HG02970 (cell line): ENCODE results near the gene INPP5A.

Source experiments
- ATAC-seq: cut with Tn5 transposase; IDR thresholded peaks from one replicate; pipeline ENCODE4 v1.9.1; 2021; ENCODE audit warnings: mild to moderate bottlenecking, moderate library complexity, moderate number of reproducible peaks; ENCODE audit not compliant: unreplicated experiment, low FRiP score

The INPP5A gene

DNA sequence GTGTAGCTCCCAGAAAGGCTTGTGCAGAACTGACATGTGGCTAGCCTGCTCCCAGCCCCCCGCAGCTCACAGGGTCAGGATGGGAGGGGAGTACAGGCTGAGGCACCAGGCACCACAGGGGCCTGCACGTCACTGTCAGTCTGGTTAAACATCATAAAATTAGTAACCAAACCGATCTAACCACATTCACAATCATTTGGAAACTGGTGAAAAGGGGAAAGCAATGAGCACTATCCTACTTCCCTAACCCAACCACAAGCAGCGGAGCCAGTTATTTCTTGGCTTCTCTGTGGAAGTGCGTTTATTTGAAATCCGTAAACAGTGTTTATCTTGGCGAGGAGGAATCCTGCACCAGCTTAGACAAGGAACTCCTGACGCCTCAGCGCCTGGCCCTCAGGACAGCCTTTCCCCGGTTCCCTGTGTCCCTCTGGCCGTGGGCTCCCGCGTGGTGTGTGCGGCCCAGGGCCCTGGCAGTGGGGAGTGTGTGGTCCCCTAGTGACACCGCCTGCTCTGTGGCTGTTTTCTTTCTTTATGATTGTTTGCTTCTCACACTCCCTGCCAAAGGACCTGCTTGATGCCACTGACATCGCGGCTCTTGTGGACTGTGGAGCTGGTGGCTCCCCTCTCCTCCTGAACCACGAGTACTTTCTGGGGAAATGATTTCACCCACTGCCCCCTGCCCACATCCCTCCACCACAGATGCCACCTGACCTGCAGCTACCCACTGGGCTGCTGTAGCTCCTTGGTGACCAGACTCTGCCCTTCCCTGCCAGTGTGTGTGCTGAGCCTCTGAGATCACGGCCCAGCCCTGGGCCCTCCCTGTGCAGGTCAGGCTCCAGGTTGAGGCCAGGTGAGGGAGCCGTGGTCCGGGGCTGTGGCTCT lies 38.0 kb downstream of the INPP5A start:
- ATAC-seq, result peak; percentile 29

DNA sequence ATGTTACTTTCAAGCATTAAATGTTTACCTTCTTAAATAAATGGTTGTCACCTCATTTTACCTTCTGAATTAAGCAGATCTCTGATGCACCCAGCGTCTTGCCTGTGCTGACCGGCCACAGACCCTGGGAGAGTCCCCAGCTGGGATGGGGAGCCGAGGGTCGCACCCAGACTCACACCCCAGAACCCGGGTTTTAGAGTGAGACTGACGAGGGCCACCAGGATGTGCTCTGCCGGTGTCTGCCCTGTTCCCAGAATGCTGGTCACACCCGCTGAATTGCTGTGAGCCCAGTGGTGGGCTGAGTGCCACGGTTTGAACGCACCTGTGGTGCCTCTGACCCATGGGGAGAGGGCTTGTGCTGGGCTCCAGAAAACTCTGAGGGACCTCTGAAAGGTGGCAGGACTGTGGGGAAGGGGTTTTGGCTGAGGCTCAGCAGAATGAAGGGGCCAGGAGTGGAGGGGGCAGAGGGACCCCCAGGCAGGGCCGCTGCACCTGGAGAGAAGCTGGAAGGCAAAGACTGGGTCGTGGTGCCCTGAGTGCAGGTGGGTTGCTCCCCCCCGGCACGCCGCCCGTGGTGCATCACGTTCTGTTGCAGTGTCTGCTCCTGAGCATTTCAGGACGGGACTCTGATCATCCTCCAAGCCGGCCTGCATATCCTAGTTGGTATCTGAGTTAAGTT lies 39.2 kb downstream of the INPP5A start:
- ATAC-seq, result no peak

DNA sequence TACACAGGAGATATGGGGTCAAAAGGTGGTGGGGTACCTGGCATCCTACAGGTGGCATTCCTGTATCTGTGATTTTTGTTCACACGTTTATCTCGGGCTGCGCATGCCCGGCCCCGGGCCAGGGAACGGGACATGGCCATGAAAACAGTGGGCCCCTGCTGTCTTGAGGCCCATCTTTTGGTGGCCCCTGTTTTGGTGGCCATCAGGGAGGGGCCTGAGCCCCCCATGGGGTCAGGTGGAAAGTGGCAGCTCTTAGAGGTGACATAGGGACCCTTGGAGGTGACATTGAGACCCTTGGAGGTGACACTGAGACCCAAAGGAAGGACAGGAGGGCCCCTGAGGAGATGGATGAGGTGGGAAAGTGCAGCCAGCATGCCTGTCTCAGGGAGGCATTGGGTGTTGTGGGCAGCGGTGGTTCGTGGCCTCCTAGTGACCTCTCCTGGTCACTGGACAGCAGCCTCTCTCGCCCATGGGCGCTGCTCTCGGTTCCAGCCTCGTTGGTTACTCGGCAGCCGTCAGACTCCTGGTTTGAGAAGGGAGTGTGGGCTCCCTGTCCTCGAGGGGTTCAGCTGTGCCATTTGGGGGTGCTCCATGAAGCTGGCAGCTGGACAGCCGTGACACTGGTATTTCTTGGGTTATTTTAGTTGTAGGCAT lies 39.9 kb downstream of the INPP5A start:
- no peak for ATAC-seq

DNA sequence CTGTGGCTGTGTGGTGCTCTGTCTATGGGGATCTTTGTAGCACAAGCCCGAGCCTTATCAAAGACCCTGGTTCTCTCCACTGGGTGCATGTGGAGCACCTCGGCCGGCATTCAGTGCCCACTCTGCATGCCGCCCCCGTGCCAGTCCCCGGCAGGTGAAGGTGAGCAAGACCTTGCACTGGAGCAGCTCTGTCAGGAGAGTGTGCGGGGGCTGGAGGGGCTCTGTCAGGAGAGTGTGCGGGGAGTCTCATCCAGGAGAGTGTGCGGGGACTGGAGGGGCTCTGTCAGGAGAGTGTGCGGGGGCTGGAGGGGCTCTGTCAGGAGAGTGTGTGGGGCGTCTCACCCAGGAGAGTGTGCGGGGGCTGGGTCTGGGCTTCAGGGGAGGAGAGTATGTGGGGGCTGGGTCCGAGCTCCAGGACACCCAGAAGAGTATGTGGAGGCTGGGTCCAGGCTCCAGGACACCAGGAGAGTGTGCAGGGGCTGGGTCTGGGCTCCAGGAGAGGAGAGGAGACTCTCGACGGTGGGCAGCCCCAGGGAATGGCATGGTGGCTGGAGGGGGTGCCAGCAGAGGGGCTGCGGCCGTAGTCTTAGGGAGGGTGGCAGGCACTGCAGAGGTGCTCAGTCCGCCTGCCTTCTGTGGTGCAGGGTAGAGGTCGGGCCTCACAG lies 40.8 kb downstream of the INPP5A start:
- ATAC-seq, result no peak

DNA sequence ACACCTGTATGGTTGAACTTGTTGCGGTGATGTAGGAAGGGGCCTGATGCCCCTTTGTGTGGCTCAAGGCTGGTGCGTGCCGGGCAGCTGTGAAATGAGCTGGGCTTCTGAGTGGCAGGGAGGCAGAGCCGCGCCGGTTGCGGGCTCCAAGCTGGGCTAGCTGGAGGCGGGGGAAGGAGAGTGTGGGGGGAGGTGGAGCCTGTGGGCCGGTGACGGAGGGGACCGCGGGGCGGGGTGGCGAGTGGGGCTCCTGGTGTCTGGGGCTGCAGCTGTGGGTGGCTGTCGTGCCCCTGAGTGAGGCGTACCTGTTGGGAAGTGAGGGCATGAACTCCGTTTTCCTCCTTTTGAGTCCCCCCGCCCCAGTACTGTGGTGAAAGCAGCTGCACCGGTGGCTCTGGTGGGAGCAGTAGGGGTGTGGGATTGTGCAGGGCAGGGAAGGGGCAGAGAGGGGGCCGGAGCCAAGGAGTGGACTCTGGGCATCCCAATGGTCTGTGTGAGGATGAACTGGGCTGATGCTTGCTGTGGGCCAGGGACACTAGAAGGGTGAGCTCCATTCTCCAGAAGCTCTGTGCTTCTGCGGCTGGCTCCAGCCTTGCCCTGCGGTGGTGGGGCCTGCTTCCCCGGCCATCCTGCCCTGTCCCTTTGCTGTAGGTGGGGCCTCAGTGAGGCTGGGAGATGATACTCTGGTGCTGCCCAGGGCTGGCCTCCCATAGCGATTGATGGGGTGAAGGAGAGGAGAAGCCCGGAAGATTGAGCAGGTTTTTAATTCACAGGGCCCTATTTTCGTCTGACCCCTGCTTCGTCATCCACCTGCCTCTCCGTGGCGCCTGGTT lies 41.7 kb downstream of the INPP5A start:
- no peak for ATAC-seq

DNA sequence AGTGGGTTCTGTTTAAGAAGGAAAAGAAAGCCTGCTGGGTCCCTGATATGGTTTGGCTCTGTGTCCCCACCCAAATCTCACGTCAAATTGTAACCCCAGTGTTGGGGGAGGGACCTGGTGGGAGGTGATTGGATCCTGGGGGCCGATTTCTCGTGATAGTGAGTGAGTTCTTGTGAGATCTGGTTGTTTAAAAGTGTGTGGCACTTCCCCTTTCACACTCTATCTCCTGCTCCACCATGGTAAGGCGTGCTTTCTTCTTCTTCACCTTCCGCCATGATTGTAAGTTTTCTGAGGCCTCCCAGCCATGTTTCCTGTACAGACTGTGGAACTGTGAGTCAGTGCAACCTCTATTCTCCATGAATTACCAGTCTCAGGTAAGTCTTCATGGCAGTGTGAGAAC lies 42.6 kb downstream of the INPP5A start:
- no peak for ATAC-seq

DNA sequence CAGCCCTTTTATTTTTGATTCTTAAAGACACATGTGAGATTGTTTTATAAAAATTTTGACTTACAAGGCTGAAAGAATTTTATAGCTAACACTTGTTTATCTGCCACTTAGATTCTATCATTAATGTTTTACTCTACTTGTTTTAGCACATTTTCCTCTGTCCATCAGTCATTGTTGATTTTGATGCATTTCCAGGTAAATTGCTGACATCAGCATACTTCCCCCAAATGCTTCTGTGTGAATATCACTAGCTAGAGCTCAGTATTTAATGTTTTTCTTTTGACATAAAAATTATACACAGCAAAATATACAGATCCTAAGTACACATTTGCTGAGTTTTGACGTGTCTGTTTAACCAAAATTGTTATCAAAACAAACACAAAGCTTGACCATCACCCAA lies 43.0 kb downstream of the INPP5A start:
- no peak for ATAC-seq

DNA sequence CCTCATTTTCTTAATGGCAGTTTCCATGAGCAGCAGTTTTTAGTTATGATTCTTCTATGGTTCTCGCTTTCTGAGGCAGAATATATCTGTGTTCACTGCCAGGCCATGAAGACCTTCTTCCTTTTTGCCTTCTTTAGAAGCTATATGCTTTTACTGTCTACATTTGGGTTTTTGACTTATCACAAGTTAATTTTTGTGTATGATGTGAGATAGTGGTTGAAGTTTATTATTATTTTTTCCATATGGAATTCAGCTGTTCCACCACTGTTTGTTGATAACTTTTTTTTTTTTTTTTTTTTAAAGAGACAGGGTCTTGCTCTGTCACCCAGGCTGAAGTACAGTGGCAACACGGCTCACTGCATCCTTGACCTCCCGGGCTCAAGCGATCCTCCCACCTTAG lies 44.5 kb downstream of the INPP5A start:
- no peak for ATAC-seq

DNA sequence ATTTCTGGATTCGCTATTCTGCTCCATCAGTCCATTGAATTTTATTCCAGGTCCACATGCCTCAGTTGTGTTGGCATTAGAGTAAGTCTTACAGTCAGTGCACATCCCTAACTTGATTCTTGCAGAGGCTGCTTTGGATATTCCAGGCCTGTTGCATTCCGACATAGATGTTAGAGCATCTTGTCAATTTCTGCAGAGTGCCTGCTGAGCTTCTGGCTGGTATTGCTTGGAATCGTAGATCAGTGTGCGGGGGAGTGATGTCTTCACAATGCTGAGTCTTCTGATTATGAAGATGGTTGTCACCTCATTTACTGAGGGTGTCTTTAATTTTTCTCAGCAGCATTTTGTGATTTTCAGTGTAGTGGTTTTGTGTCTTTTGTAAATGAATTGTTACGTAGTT lies 45.2 kb downstream of the INPP5A start:
- ATAC-seq, result no peak

DNA sequence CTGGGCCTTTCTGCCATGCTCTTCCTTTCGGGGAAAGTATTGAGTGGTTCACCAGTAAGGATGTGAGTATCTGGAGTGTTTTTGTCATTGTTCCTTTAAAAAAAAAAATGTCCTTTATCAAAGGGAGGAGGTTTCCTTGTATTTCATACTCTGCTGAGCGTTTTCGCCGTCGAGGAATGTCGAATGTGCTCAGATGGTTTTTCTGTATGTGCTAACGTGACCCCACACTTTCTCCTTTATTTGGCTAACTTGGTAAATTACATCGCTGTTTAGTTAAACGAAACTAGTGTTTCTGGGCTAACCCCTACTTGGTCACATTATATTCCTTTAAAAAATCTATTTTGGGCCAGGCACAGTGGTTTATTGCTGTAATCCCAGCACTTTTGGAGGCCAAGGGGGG lies 45.9 kb downstream of the INPP5A start:
- no peak for ATAC-seq

DNA sequence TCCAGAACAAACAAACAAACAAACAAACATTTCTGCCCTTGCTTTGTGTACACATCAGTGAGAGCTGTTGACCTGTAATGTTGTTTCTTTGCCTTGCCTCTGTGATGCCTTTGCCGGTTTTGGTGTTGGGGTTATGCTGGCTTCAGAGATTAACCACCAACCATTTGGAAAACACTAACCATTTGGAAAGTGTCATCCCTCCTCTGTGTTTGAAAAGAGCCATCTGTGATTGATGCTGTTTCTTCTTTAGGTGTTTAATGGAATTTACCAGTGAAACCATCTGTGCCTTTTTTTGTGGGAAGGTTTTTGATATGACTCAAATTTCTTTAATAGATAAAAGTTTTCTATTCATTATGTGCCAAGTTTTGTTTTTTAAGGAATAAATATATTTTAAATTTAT lies 46.5 kb downstream of the INPP5A start:
- no peak for ATAC-seq

DNA sequence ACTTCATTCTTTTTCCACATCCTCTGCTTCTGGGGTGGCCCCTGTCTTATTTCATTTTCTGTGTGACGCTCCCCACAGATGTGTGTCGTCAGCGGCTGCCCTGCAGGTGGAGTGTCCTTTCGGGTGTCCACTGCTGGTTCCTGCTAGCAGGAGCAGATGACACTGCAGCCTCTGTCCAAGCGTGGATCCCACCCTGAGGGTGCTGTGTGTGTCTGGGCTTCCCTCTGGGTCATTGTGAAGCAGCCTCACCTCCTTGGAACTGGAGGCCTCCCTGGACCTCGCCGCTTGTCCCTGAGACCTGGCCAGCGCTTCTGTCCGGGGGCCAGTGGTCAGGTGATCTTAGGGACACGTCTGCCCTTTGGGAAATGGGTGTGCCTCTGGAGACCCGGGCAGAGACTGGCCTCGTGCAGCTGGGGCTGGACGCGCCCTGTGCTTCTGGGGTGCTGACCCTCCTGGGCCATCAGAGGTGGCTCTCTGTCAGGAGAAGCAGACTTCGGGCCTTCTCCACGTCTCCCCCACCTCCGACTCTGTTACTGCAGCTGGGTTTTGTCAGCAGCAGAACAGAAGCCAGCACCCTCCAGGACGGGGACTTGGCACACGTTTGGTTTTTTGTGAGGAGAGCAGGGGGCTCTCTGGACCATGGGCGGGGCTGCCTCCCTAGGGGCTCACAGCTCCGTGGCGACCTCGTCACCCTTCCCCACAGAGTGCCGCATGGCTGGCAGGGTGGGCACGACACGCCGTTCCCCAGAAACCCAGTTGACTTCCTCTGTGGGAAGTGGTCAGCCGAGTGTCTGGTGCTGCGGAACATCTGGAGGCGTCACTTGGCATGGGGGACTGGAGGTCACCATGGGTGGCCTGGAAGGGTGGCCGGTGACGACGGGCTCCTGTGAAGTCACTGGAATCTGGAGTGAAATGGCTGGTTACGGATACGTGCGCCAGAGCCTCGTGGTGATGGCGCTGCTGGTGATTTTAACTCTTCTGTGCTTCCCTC lies 48.4 kb downstream of the INPP5A start:
- ATAC-seq, result no peak

DNA sequence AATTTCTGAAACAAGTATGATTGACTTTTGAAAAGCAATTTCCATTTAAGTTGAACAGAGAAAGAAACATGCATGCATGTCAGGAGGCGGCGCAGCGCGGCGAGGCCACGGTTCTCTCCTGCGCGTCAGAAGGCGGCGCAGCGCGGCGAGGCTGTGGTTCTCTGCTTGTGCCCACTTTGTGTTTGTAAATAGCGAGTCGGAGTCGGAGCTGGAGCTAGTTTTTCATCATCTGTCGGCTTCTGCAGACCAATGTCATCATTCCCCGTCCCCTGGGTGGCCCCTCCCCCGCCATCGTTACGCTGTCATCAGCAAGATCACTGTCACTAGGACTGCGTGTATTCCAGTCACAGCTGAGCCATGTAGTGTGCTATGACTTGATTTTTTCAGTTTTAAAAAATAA lies 49.2 kb downstream of the INPP5A start:
- no peak for ATAC-seq

DNA sequence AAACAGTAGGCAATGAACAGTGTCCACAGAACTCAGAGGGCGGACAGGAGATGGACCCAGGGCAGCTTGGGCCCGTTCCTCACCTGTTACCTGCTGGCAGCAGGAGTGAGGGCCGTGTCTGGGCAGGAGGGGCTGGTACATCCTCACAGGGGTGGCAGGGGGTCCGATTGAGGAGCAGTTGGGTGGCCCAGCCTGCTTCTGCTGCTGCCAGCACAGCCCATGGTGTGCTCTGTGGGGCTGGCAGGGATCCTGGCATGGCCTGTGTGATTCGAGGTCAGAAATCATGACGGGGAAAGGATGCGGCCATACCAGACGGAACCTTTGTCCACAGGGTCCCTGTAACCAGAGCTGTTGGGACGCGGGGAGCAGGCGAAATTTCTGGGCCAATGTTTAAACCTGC lies 49.6 kb downstream of the INPP5A start:
- ATAC-seq, result no peak

DNA sequence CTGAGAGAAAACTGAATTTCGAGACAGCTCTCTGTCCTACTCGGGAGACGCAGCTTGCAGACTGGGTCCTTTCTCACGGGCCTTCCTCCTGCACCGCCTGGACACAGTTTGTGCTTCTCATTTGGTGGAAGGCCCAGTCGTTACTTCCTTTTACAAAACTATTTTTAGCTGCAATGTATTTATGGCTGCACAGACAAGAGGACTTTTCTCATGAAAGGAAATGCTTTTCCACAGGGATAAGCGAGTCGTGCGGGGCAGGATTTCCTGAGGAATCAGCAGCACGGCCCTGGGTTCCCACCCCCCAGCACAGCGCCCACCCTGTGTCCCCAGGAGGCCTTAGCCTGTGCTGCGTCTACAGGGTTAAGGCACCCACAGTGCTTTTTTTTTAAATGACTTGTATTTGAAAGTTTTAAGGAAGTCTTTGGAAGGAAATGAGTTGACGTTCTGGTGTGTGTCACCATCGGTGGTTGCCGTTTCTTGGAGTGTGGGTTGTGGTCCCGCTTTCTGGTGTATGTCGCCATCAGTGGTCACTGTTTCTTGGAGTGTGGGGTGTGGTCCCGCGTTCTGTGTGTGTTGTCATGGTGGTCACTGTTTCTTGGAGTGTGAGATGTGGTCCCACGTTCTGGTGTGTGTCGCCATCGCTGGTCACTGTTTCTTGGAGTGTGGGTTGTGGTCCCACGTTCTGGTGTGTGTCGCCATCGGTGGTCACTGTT lies 50.9 kb downstream of the INPP5A start:
- no peak for ATAC-seq

DNA sequence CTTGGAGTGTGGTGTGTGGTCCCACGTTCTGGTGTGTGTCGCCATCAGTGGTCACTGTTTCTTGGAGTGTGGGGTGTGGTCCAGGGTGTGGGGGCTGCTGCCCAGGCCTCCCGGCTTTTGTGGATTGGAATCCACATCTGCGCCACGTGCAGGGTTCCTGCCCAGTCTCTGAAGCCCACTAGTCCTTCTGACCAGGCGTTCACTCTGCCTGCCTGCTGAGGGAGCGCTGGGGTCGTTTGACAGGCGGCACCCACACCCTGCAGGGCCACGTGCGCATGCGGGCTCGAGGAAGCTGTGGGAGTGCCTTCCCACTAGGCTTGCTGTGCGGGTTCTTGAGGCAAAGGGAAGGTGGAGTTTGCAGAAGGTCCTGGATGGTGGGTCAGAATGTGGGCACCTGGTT lies 51.4 kb downstream of the INPP5A start:
- no peak for ATAC-seq

DNA sequence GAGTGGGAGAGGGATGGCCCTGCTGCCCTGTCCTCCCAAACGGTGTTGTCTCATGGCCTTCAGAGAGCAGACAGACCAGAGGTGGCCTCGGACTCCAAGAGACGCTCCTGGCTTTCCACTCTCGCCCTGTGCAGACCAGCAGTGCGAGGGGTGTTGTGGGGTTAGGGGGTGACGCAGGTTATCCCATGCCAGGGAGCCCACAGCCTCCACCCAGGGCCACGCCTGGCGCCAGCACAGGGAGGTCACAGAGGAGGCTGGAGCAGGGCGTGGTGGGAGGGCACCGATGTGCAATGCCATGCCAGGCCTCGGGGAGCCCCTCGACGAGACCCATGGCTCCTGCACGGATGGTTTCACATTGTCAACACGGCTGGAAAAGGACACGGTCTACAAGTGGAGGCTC lies 52.1 kb downstream of the INPP5A start:
- no peak for ATAC-seq

DNA sequence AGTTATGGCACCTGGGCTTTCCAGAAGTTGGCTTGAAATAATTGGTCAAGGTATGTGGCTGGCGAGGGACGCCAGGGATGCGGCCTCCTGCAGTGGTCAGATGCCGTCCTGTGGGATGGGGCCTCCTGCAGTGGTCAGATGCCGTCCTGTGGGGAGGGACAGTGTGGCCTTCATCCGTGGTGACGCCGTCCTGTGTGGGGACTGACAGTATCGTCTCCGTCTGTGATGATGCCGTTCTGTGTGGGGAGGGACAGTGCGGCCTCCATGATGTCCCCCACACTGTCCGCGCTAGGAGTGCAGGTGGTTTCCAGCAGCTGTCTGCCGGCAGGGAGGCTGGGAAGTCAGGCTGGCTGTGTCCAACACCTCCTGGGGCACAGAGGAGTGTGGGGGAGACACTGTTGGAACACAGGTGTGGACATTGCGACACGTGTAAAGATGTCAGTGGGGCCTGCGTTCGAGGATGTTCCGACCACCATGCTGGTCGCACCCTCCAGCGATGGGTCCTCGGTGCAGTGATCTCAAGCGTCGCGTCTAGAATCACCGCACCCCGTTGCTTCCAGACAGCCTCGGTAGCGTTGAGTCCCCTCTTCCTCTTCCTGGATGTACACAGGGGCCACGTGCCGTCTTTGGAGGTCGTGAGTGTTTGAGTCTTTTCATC lies 52.6 kb downstream of the INPP5A start:
- no peak for ATAC-seq
